A549 (cell line): Measurements from ENCODE around the gene SLC31A1.

Experiments used
- JUN ChIP-seq, 2 experiments: fragments of >200 bp; sonication (Bioruptor Twin); formaldehyde crosslinking; IDR thresholded peaks; 2 replicates in 1 of 2; 3 replicates in 1 of 2; pipeline ENCODE4 v1.6.1; 2016 to 2017
- NFE2L2 ChIP-seq: fragments of 150-350 bp; conservative IDR thresholded peaks from 2 replicates; pipeline ENCODE4 v1.6.1; 2014; ENCODE audit warnings: low read length
- POLR2A ChIP-seq: IDR thresholded peaks from 2 replicates; pipeline ENCODE4 v1.6.1; 2012; ENCODE audit warnings: mild to moderate bottlenecking, low read length
- ZSCAN20 ChIP-seq: fragments of 250-450 bp; sonication (Bioruptor Pico); IDR thresholded peaks from 2 replicates; pipeline ENCODE4 v1.8.0; 2022; ENCODE audit warnings: mild to moderate bottlenecking, moderate library complexity
- TF ChIP-seq, protein P1 (sequence below): fragments of >200 bp; sonication (Bioruptor Twin); formaldehyde crosslinking; IDR thresholded peaks from 3 replicates; pipeline ENCODE4 v1.5.1; 2016
- TF ChIP-seq, protein P2 (sequence below): fragments of 200-600 bp; sonication (generic); IDR thresholded peaks from 2 replicates; pipeline ENCODE4 v1.6.1; 2016; ENCODE audit warnings: antibody characterized with exemption, mild to moderate bottlenecking, moderate library complexity

DNA sequence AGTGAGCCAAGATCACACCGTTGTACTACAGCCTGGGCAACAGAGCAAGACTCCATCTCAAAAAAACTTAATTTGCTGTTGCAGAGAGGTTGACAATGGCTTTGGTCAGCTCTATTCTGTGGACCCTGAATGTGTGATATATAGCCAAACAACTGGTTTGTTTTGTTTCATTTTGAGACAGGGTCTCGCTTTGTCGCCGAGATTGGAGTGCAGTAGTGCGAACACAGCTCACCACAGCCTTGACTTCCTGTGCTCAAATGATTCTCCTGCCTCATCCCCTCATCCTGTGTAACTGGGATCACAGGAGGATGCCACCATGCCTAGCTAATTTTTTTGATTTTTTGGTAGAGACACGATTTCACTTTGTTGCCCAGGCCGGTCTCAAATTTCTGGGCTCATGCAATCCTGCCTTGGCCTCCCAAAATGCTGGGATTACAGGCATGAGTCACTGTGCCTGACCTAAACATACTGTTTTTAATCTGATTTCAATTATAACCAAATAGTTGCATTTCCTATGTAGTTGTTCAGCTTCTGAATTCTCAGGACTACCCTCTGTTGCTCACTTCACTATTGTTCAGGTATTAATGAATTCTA lies 72.0 kb downstream of the SLC31A1 start:
- TF ChIP-seq ZSCAN20 (CRISPR knock-in tag) (no peak), JUN (IDR thresholded peaks at IDR 0.05) (no peak), NFE2L2 (no peak), POLR2A (no peak)
- TF ChIP-seq, protein P1, sequence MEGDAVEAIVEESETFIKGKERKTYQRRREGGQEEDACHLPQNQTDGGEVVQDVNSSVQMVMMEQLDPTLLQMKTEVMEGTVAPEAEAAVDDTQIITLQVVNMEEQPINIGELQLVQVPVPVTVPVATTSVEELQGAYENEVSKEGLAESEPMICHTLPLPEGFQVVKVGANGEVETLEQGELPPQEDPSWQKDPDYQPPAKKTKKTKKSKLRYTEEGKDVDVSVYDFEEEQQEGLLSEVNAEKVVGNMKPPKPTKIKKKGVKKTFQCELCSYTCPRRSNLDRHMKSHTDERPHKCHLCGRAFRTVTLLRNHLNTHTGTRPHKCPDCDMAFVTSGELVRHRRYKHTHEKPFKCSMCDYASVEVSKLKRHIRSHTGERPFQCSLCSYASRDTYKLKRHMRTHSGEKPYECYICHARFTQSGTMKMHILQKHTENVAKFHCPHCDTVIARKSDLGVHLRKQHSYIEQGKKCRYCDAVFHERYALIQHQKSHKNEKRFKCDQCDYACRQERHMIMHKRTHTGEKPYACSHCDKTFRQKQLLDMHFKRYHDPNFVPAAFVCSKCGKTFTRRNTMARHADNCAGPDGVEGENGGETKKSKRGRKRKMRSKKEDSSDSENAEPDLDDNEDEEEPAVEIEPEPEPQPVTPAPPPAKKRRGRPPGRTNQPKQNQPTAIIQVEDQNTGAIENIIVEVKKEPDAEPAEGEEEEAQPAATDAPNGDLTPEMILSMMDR, result no peak
- TF ChIP-seq, protein P2, sequence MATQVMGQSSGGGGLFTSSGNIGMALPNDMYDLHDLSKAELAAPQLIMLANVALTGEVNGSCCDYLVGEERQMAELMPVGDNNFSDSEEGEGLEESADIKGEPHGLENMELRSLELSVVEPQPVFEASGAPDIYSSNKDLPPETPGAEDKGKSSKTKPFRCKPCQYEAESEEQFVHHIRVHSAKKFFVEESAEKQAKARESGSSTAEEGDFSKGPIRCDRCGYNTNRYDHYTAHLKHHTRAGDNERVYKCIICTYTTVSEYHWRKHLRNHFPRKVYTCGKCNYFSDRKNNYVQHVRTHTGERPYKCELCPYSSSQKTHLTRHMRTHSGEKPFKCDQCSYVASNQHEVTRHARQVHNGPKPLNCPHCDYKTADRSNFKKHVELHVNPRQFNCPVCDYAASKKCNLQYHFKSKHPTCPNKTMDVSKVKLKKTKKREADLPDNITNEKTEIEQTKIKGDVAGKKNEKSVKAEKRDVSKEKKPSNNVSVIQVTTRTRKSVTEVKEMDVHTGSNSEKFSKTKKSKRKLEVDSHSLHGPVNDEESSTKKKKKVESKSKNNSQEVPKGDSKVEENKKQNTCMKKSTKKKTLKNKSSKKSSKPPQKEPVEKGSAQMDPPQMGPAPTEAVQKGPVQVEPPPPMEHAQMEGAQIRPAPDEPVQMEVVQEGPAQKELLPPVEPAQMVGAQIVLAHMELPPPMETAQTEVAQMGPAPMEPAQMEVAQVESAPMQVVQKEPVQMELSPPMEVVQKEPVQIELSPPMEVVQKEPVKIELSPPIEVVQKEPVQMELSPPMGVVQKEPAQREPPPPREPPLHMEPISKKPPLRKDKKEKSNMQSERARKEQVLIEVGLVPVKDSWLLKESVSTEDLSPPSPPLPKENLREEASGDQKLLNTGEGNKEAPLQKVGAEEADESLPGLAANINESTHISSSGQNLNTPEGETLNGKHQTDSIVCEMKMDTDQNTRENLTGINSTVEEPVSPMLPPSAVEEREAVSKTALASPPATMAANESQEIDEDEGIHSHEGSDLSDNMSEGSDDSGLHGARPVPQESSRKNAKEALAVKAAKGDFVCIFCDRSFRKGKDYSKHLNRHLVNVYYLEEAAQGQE, result no peak
